ENCODE data around the gene CELA2B. TPM values are rescaled to one million over a fixed set of nuclear protein-coding genes. Genes with fewer than 3 reads are reported as not detected.

The CELA2B gene
- polyA plus RNA-seq, 1 of the 3 experiments (the other 2 are of a cell fraction) = not detected

DNA sequence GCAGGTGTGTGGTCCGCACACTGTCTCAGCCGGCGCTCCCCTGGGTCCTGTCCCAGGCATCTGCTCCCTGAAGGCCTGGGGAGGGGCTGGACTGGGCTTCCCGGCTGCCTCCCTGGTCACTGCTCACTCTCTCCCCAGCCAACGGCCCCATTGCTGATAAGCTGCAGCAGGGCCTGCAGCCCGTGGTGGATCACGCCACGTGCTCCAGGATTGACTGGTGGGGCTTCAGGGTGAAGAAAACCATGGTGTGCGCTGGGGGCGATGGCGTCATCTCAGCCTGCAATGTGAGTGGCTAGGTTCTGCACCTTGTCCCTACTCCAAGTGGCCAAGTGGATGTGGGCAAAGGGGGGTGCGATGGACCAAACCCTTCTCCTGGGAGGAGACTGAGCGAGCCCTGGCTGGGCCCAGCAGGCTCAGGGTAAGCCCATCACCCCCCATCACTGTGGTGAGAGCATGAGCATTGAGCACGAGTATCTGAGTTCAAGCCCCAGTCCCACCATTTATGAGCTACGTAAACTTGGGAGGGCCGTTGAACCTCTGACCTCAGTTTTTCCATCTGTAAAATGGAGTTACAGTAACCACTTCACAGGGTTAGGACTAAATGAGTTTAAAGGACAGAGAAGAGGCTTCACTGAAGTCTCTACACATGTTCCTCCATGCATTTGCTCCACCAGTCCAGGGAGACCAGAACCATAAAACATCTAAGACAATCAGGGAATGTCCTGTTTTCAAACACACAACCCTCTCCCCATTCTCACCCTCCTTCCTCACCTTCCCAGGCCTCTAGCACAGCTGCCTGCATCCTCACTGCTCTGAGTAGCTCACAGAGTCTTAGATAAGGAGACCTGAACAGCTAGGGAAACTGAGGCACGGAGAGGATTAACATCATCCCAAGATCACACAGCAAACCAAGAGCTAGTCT lies 31.2 kb upstream of the CELA2B start:
- TF ChIP-seq, protein P1, sequence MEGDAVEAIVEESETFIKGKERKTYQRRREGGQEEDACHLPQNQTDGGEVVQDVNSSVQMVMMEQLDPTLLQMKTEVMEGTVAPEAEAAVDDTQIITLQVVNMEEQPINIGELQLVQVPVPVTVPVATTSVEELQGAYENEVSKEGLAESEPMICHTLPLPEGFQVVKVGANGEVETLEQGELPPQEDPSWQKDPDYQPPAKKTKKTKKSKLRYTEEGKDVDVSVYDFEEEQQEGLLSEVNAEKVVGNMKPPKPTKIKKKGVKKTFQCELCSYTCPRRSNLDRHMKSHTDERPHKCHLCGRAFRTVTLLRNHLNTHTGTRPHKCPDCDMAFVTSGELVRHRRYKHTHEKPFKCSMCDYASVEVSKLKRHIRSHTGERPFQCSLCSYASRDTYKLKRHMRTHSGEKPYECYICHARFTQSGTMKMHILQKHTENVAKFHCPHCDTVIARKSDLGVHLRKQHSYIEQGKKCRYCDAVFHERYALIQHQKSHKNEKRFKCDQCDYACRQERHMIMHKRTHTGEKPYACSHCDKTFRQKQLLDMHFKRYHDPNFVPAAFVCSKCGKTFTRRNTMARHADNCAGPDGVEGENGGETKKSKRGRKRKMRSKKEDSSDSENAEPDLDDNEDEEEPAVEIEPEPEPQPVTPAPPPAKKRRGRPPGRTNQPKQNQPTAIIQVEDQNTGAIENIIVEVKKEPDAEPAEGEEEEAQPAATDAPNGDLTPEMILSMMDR (IDR thresholded peaks at IDR 0.05) = no peak
- TF ChIP-seq MEF2A (IDR thresholded peaks at IDR 0.05; ENCODE audit: borderline replicate concordance, low read depth) (no peak), ELF1 (IDR thresholded peaks at IDR 0.05) (no peak), CHD2 (IDR thresholded peaks at IDR 0.05; ENCODE audit: low read length, partially characterized antibody) (no peak)
- H3K9me2 ChIP-seq = no peaks in the 10 kb centered on the region
- DNase-seq = no peak
- H3K79me2 ChIP-seq (ENCODE audit: insufficient read depth) = no peaks in the 10 kb centered on the region
- no peaks in the 10 kb centered on the region for H3K27me3 ChIP-seq (ENCODE audit: insufficient read depth)
- no peak overlapping the region for H3K4me2 ChIP-seq
- H3K4me3 ChIP-seq (ENCODE audit: low read depth in 2 of 2, low read length in 1 of 2) = no peak overlapping the region
- H3K36me3 ChIP-seq (replicated peaks in 1 of 2; ENCODE audit: control insufficient read depth in 1 of 2, insufficient read depth in 2 of 2, low read length in 1 of 2) = no peaks in the 10 kb centered on the region
- POLR2A ChIA-PET = no interaction called here
- H4K20me1 ChIP-seq (ENCODE audit: insufficient read depth) = no peaks in the 10 kb centered on the region
- WGBS (ENCODE audit: low lambda C conversion rate) = 78% methylated on average over 15 of the region's 17 CpGs
- H3K9me3 ChIP-seq = no peaks in the 10 kb centered on the region
- CTCF ChIA-PET = interaction anchor here (1.4 to 4.7 kb wide), 3 partner anchors 13 to 121 kb away, joined by 7 to 28 read pairs (median 12); no protein-coding TSS in a partner anchor
- H3K27ac ChIP-seq (ENCODE audit: low read depth in 2 of 2, low read length in 1 of 2) = no peak overlapping the region
- peaks cover 0 to 3% of the 10 kb centered on the region in 2 experiments; a peak in 1 of 4 replicates for H3K4me1 ChIP-seq (ENCODE audit: control insufficient read depth in 1 of 2, insufficient read depth in 2 of 2, low read depth in 1 of 2, low read length in 1 of 2)
- H3K9ac ChIP-seq = no peak overlapping the region
- peaks cover 3% of the 10 kb centered on the region for H3F3A ChIP-seq (replicated peaks; ENCODE audit: insufficient read depth)
- no peak overlapping the region for H2AFZ ChIP-seq (ENCODE audit: low read depth)

DNA sequence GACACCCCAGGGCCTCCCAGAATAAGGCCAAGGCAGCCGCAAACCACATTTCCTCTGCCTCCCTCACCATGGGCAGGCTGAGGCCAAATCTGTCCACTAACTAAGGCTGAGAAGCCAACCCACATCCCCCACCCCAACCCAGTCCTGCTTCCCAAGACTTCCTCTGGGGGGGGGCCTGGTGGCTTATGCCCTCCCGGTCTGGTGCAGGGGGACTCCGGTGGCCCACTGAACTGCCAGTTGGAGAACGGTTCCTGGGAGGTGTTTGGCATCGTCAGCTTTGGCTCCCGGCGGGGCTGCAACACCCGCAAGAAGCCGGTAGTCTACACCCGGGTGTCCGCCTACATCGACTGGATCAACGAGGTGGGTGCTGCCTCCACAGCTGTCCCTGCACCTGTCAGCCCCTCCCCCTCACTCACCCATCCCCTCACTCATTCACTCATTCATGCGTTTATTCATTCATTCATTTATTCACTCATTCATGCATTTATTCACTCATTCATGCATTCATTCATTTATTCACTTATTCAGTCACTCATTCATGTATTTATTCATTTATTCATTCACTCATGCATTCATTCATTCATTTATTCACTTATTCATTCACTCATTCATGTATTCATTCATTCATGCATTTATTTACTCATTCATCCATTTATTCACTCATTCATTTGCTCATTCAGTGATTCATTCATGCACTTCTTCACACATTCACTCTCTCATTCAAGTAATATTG lies 30.3 kb upstream of the CELA2B start:
- TF ChIP-seq YY1 (IDR thresholded peaks at IDR 0.05; ENCODE audit: low read depth) (no peak), RXRA (IDR thresholded peaks at IDR 0.05; ENCODE audit: borderline replicate concordance, low read depth) (no peak), TEAD4 (IDR thresholded peaks at IDR 0.05; ENCODE audit: borderline replicate concordance, insufficient read depth) (no peak)
- TF ChIP-seq, protein P2, sequence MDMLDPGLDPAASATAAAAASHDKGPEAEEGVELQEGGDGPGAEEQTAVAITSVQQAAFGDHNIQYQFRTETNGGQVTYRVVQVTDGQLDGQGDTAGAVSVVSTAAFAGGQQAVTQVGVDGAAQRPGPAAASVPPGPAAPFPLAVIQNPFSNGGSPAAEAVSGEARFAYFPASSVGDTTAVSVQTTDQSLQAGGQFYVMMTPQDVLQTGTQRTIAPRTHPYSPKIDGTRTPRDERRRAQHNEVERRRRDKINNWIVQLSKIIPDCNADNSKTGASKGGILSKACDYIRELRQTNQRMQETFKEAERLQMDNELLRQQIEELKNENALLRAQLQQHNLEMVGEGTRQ (IDR thresholded peaks at IDR 0.05; ENCODE audit: borderline replicate concordance, low read depth, low read length) = no peak

More for the DNA sequence above, 30.3 kb upstream of the CELA2B start:
- H3K4me3 ChIP-seq (ENCODE audit: low read depth in 2 of 2, low read length in 1 of 2) = no peak overlapping the region
- H3F3A ChIP-seq (replicated peaks; ENCODE audit: insufficient read depth) = peaks cover 3% of the 10 kb centered on the region
- ChIA-PET CTCF (interaction anchor here (1.4 kb wide), 1 partner anchor 14 kb away, joined by 7 read pairs; no protein-coding TSS in a partner anchor), POLR2A (no interaction called here)
- WGBS (ENCODE audit: low lambda C conversion rate) = 85% methylated on average over 10 of the region's 14 CpGs
- no peak overlapping the region for H3K27ac ChIP-seq (ENCODE audit: low read depth in 2 of 2, low read length in 1 of 2)
- H3K36me3 ChIP-seq (replicated peaks in 1 of 2; ENCODE audit: control insufficient read depth in 1 of 2, insufficient read depth in 2 of 2, low read length in 1 of 2) = no peaks in the 10 kb centered on the region
- peaks cover 0 to 3% of the 10 kb centered on the region in 2 experiments; a peak in 1 of 4 replicates for H3K4me1 ChIP-seq (ENCODE audit: control insufficient read depth in 1 of 2, insufficient read depth in 2 of 2, low read depth in 1 of 2, low read length in 1 of 2)
- H3K9ac ChIP-seq = no peak overlapping the region
- H4K20me1 ChIP-seq (ENCODE audit: insufficient read depth) = no peaks in the 10 kb centered on the region
- H3K79me2 ChIP-seq (ENCODE audit: insufficient read depth) = no peaks in the 10 kb centered on the region
- H3K27me3 ChIP-seq (ENCODE audit: insufficient read depth) = no peaks in the 10 kb centered on the region
- no peaks in the 10 kb centered on the region for H3K9me2 ChIP-seq
- H2AFZ ChIP-seq (ENCODE audit: low read depth) = no peak overlapping the region
- DNase-seq = no peak
- no peaks in the 10 kb centered on the region for H3K9me3 ChIP-seq
- no peak overlapping the region for H3K4me2 ChIP-seq

All from SK-N-SH (cell line).